Amniotic stem cell (primary cell): Measurements from ENCODE around the gene KCNMA1.

ENCODE experiments used
- DNase-seq: peaks from one replicate; lab custom pipeline; 2025; lab: John Stamatoyannopoulos, UW

The KCNMA1 gene

GRCh38 chr10:76882245-76882644, 755.4 kb downstream of the KCNMA1 start:
- no peak for DNase-seq

- no peak for DNase-seq
These were observed 756.0 kb downstream of the KCNMA1 start for GRCh38 chr10:76881477-76882220.

DNA sequence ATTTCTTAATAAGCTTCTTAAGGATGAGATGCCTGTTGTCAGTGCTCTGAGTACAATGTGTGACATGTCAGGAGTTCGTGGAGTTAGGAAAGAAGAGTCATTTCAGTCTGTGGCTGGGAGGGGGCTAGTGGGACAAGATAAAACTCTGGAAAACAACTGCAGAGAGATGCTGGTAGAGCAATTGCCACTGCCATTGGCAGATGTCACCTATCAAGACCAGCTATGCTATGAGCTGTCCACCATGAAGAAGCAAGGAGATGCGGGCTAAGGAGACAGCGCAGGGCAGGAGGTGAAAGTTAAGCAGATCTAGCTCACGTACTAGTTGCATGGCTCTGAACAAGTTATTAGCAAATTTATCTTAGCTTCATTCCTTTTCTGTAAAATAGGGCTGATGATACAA, 756.7 kb downstream of the KCNMA1 start:
- no peak for DNase-seq

GRCh38 chr10:76879116-76879913, 758.3 kb downstream of the KCNMA1 start:
- DNase-seq: no peak

- DNase-seq: no peak
These were observed 759.1 kb downstream of the KCNMA1 start for GRCh38 chr10:76878514-76878913.

DNA sequence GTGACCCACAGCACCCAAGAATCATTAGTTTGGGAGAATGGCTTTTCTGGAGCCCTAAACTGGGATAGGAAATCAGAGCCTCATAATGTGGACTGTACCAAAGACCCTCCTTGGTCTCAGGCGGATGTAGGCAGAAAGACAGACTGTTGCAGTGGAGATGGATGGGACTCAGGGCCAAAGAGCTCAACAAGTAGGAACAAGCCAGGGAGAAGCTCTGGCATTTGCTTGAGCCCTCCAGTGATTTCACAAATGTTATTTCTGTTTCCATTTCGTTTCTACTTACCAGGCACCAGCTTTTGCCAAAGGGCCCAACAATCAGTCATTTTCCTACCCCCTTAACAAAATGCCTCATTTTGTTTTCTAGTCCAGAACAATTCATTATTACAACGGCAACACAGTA, 762.7 kb downstream of the KCNMA1 start:
- no peak for DNase-seq

GRCh38 chr10:76874176-76874575, 763.4 kb downstream of the KCNMA1 start:
- no peak for DNase-seq

- no peak for DNase-seq
These were observed 765.8 kb downstream of the KCNMA1 start for GRCh38 chr10:76871697-76872295.

DNA sequence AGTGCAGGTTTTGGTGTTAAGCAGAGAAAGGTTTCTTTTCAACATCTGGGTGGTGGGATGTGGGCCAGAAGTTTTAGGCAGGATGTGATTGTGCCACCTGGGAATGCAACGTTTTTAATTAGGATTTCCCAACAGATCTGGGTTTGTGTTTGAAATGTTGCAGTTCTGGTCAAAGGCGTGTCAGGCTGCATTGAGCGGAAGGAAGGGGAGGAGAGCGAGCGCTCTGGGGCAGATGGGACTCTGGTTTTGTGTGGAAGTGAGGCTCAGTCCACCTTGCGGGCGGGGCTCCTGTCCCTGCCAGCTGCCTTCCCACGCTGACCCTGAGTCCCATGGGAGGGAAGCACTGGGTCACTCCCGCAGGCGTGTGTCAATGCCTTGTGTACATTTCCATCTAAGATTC, 767.7 kb downstream of the KCNMA1 start:
- DNase-seq: no peak

- no peak for DNase-seq
These were observed 769.3 kb downstream of the KCNMA1 start for GRCh38 chr10:76868098-76868977.

GRCh38 chr10:76866841-76867586, 770.6 kb downstream of the KCNMA1 start:
- no peak for DNase-seq

DNA sequence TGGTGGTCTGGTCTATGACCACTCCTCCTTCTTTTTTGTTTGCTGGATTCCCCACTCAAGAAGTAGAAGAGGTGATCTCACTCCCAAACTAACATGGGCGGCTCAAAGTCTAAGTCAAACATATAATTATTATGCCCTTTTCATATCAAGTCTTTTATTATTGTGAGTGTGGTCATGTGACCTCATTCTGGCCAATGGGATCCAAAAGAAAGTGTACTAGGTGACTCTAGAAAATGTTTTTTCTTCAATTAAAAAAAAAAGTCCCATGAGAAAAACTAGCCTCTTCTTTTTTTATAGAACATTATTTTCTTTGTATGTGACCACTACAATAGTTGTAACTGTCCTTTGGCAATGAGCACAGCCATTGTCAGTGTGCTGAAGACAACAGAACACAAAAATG, 772.7 kb downstream of the KCNMA1 start:
- DNase-seq: no peak

- DNase-seq: no peak
These were observed 778.9 kb downstream of the KCNMA1 start for GRCh38 chr10:76858721-76859120.

DNA sequence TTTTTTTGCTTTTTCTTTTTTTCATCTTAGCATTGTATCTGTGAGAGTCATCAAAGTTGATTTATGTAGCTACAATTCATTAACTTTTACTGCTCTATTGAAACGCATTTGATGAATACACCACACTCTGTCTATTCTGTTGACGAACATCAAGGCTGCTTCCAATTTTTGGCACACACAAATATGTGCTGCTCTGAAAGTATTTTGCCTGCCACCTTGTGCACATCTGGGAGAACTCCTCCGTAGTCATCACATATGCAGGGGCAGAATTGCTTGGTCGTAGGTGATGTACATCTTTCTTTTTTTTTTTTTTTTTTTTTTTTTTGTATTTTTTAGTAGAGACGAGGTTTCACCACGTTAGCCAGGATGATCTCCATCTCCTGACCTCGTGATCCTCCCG, 796.8 kb downstream of the KCNMA1 start:
- DNase-seq: no peak

DNA sequence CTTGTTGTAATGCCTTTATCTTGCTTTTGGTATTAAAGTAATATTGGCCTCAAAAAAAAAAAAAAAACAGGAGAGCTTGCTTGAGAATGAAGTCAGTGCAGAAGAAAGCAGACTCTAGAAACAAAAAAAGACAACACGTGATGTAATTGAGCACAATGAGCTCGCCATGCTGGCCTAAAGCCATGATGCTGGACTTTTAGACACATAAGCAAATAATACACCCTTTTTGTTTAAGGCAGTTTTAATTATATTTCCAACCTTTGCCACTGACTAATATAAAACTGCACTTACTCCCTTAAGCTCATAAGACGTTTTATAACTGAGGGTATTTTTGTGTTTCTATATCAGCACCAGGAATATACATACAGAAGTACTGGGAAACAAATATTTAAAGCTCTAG, 798.3 kb downstream of the KCNMA1 start:
- no peak for DNase-seq

DNA sequence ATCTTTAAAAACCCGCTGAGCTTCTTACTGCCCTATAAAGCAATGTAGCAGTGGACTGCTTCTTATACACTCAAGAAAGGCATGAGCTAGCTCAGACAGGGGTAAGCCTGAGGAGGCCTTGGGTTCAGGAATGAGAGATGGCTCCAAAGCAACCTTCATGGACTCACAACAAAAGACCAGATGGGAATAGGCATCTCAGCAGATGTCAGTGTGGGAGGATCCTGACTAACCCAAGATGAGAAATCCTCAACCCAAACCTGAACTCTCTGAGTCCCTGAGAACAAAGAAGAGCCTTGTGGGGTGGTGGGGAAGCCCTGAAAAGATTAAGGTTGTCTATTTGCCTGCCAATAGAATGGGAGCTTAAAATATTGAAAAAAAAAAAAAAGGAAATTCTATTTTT, 807.4 kb downstream of the KCNMA1 start:
- DNase-seq: no peak

- no peak for DNase-seq
These were observed 807.9 kb downstream of the KCNMA1 start for GRCh38 chr10:76829724-76830123.
